HUES64 (cell line): ENCODE measurements around the gene SURF6.
"Not testable (repeated sequence)": the region's sequence is repeated elsewhere in the genome, so short reads cannot be mapped to it uniquely, and the experiment has no call there.

Experiments
- H3K27ac ChIP-seq: 2 replicates; pipeline ENCODE4 v1.7.0; 2013; ENCODE audit warnings: low read depth, low read length, inconsistent platforms
- H3K27me3 ChIP-seq: 2 replicates; pipeline ENCODE4 v1.6.1; 2013; ENCODE audit warnings: mild to moderate bottlenecking, low read length; ENCODE audit not compliant: insufficient read depth
- H3K36me3 ChIP-seq: 2 replicates; pipeline ENCODE4 v1.6.1; 2013; ENCODE audit warnings: mild to moderate bottlenecking, low read length; ENCODE audit not compliant: insufficient read depth
- H3K4me1 ChIP-seq: 2 replicates; pipeline ENCODE4 v1.6.1; 2013; ENCODE audit warnings: mild to moderate bottlenecking, low read length, moderate library complexity; ENCODE audit not compliant: insufficient read depth
- H3K4me3 ChIP-seq: 2 replicates; pipeline ENCODE4 v1.5.1; 2013; ENCODE audit warnings: mild to moderate bottlenecking, low read length, moderate library complexity
- H3K9ac ChIP-seq: 2 replicates; pipeline ENCODE4 v1.6.1; 2013; ENCODE audit warnings: mild to moderate bottlenecking, low read depth, low read length
- H3K9me3 ChIP-seq: 2 replicates; pipeline ENCODE4 v1.6.1; 2013; ENCODE audit warnings: low read depth, low read length; ENCODE audit not compliant: insufficient read depth
- WGBS: fragments of 150-250, 120-280 bp; methylation state at CpG from one replicate; pipeline ENCODE4 v1.1.7; 2013; ENCODE audit warnings: missing lambda C conversion rate; 5-methylcytosine and 5-hydroxymethylcytosine counted together

SURF6 gene

GRCh38 chr9:133333011-133333410 is 3.0 kb downstream of the SURF6 start:
- 96% methylated on average over 11 of the region's 11 CpGs for WGBS
- no peak overlapping the region for H3K9ac ChIP-seq
- no peak overlapping the region for H3K4me3 ChIP-seq
- H3K9me3 ChIP-seq, result no peaks in the 10 kb centered on the region
- no peak overlapping the region for H3K27ac ChIP-seq
- peaks cover 7% of the 10 kb centered on the region; the same call in 1 of the 2 replicates for H3K4me1 ChIP-seq
- no peaks in the 10 kb centered on the region for H3K27me3 ChIP-seq
- H3K36me3 ChIP-seq, result peaks cover 50% of the 10 kb centered on the region

- peaks cover 50% of the 10 kb centered on the region for H3K36me3 ChIP-seq
- no peak overlapping the region for H3K27ac ChIP-seq
- peaks cover 7% of the 10 kb centered on the region; the same call in 1 of the 2 replicates for H3K4me1 ChIP-seq
- H3K9me3 ChIP-seq, result no peaks in the 10 kb centered on the region
- no peak overlapping the region for H3K9ac ChIP-seq
- WGBS, result 90% methylated on average over 20 of the region's 20 CpGs
- H3K27me3 ChIP-seq, result no peaks in the 10 kb centered on the region
- no peak overlapping the region for H3K4me3 ChIP-seq
These were observed 3.6 kb downstream of the SURF6 start for GRCh38 chr9:133332381-133332730.

GRCh38 chr9:133331641-133332380 is 4.2 kb downstream of the SURF6 start:
- Histone ChIP-seq H3K4me3 (no peak overlapping the region), H3K27me3 (no peaks in the 10 kb centered on the region), H3K36me3 (peaks cover 50% of the 10 kb centered on the region), H3K4me1 (peaks cover 7% of the 10 kb centered on the region; the same call in 1 of the 2 replicates), H3K27ac (no peak overlapping the region), H3K9me3 (no peaks in the 10 kb centered on the region), H3K9ac (no peak overlapping the region)
- 97% methylated on average over 57 of the region's 57 CpGs for WGBS

- Histone ChIP-seq H3K36me3 (peaks cover 50% of the 10 kb centered on the region), H3K4me1 (peaks cover 7% of the 10 kb centered on the region; the same call in 1 of the 2 replicates), H3K9me3 (no peaks in the 10 kb centered on the region), H3K9ac (no peak overlapping the region), H3K4me3 (no peak overlapping the region), H3K27ac (no peak overlapping the region), H3K27me3 (no peaks in the 10 kb centered on the region)
- 94% methylated on average over 19 of the region's 19 CpGs for WGBS
These were observed 4.8 kb downstream of the SURF6 start for GRCh38 chr9:133331221-133331620.

GRCh38 chr9:133329306-133330156 is 6.5 kb downstream of the SURF6 start:
- H3K27me3 ChIP-seq, H3K4me3 ChIP-seq, H3K27ac ChIP-seq, H3K9me3 ChIP-seq, H3K4me1 ChIP-seq, H3K9ac ChIP-seq: not testable (repeated sequence)
- WGBS, result 52% methylated on average over 19 of the region's 21 CpGs
- peaks cover 47% of the 10 kb centered on the region for H3K36me3 ChIP-seq

- no peak overlapping the region for H3K9ac ChIP-seq
- no peak overlapping the region for H3K4me3 ChIP-seq
- no peaks in the 10 kb centered on the region for H3K4me1 ChIP-seq
- WGBS, result 95% methylated on average over 10 of the region's 10 CpGs
- no peaks in the 10 kb centered on the region for H3K9me3 ChIP-seq
- H3K36me3 ChIP-seq, result peaks cover 32% of the 10 kb centered on the region
- no peaks in the 10 kb centered on the region for H3K27me3 ChIP-seq
- no peak overlapping the region for H3K27ac ChIP-seq
These were observed 8.0 kb downstream of the SURF6 start for GRCh38 chr9:133327834-133328484.

GRCh38 chr9:133327021-133327420 is 9.0 kb downstream of the SURF6 start:
- not testable (repeated sequence) for H3K4me1 ChIP-seq, H3K27me3 ChIP-seq, H3K27ac ChIP-seq, H3K4me3 ChIP-seq, H3K9ac ChIP-seq, H3K9me3 ChIP-seq
- H3K36me3 ChIP-seq, result peaks cover 22% of the 10 kb centered on the region
- WGBS, result 84% methylated on average over 6 of the region's 6 CpGs

GRCh38 chr9:133323991-133324703 is 11.8 kb downstream of the SURF6 start:
- Histone ChIP-seq H3K27me3 (no peaks in the 10 kb centered on the region), H3K4me1 (no peaks in the 10 kb centered on the region), H3K27ac (no peak overlapping the region), H3K9me3 (no peaks in the 10 kb centered on the region), H3K4me3 (no peak overlapping the region), H3K36me3 (no peaks in the 10 kb centered on the region), H3K9ac (no peak overlapping the region)
- 84% methylated on average over 13 of the region's 13 CpGs for WGBS

- H3K4me3 ChIP-seq, result no peak overlapping the region
- H3K36me3 ChIP-seq, result no peaks in the 10 kb centered on the region
- H3K4me1 ChIP-seq, result no peaks in the 10 kb centered on the region
- H3K9me3 ChIP-seq, result no peaks in the 10 kb centered on the region
- no peaks in the 10 kb centered on the region for H3K27me3 ChIP-seq
- 91% methylated on average over 9 of the region's 10 CpGs for WGBS
- H3K27ac ChIP-seq, result no peak overlapping the region
- no peak overlapping the region for H3K9ac ChIP-seq
These were observed 12.8 kb downstream of the SURF6 start for GRCh38 chr9:133323211-133323610.

- Histone ChIP-seq H3K27ac (no peak overlapping the region), H3K9ac (no peak overlapping the region), H3K36me3 (no peaks in the 10 kb centered on the region), H3K4me1 (no peaks in the 10 kb centered on the region), H3K27me3 (no peaks in the 10 kb centered on the region), H3K9me3 (no peaks in the 10 kb centered on the region), H3K4me3 (no peak overlapping the region)
- WGBS, result 94% methylated on average over 14 of the region's 14 CpGs
These were observed 13.3 kb downstream of the SURF6 start for GRCh38 chr9:133322701-133323100.
